GM12878 (cell line): ENCODE measurements around the gene EPHA2.

Experiments
- CHD2 ChIP-seq: IDR thresholded peaks from 2 replicates; pipeline ENCODE4 v1.6.1; 2011; ENCODE audit warnings: low read depth, low read length, improper control_type of control experiment, borderline replicate concordance
- CREB1 ChIP-seq: IDR thresholded peaks from 2 replicates; pipeline ENCODE4 v1.6.1; 2012; ENCODE audit warnings: low read depth, mild to moderate bottlenecking, inconsistent platforms
- ESRRA ChIP-seq: IDR thresholded peaks from 2 replicates; pipeline ENCODE4 v1.6.1; 2012; ENCODE audit warnings: mild to moderate bottlenecking, low read length, improper control_type of control experiment
- FOXK2 ChIP-seq: fragments of 450-650 bp; IDR thresholded peaks from 2 replicates; pipeline ENCODE4 v1.6.1; 2017; ENCODE audit warnings: mild to moderate bottlenecking, moderate library complexity
- GABPA ChIP-seq: IDR thresholded peaks from 2 replicates; pipeline ENCODE4 v1.6.1; 2014; ENCODE audit warnings: antibody characterized with exemption, low read depth, mild to moderate bottlenecking, inconsistent platforms
- MEF2A ChIP-seq: IDR thresholded peaks from 2 replicates; pipeline ENCODE4 v1.6.1; 2011; ENCODE audit warnings: low read depth, mild to moderate bottlenecking, low read length, moderate library complexity; ENCODE audit not compliant: insufficient read depth
- POLR2A ChIP-seq: IDR thresholded peaks from 2 replicates; pipeline ENCODE4 v1.6.1; 2011; ENCODE audit warnings: low read depth, mild to moderate bottlenecking, low read length
- STAT1 ChIP-seq: fragments of 450-650 bp; conservative IDR thresholded peaks from 2 replicates; pipeline ENCODE4 v1.6.1; 2014; ENCODE audit warnings: antibody characterized with exemption, mild to moderate bottlenecking
- TAF1 ChIP-seq: IDR thresholded peaks from 2 replicates; pipeline ENCODE4 v1.6.1; 2011; ENCODE audit warnings: mild to moderate bottlenecking, low read depth, low read length, borderline replicate concordance
- TCF12 ChIP-seq: IDR thresholded peaks from 2 replicates; pipeline ENCODE4 v1.6.1; 2011; ENCODE audit warnings: low read depth, mild to moderate bottlenecking, low read length
- TF ChIP-seq, protein P1 (sequence below): fragments of 450-650 bp; conservative IDR thresholded peaks from 2 replicates; pipeline ENCODE4 v1.6.1; 2017; ENCODE audit warnings: mild to moderate bottlenecking, moderate library complexity
- TF ChIP-seq, protein P2 (sequence below), 3 experiments: IDR thresholded peaks in 2 of 3; conservative IDR thresholded peaks in 1 of 3; 2 replicates each; pipeline ENCODE4 v1.5.1; 2011; ENCODE audit warnings: low read depth in 3 of 3, low read length in 3 of 3, mild to moderate bottlenecking in 3 of 3, control low read depth in 2 of 3, moderate library complexity in 2 of 3, inconsistent platforms in 1 of 3, mixed read lengths in 1 of 3; ENCODE audit not compliant: control insufficient read depth in 2 of 3, insufficient read depth in 1 of 3; ENCODE audit errors: extremely low read depth in 1 of 3
- TF ChIP-seq, protein P3 (sequence below): fragments of 450-650 bp; IDR thresholded peaks from 2 replicates; pipeline ENCODE4 v1.6.1; 2016; ENCODE audit warnings: mild to moderate bottlenecking

DNA sequence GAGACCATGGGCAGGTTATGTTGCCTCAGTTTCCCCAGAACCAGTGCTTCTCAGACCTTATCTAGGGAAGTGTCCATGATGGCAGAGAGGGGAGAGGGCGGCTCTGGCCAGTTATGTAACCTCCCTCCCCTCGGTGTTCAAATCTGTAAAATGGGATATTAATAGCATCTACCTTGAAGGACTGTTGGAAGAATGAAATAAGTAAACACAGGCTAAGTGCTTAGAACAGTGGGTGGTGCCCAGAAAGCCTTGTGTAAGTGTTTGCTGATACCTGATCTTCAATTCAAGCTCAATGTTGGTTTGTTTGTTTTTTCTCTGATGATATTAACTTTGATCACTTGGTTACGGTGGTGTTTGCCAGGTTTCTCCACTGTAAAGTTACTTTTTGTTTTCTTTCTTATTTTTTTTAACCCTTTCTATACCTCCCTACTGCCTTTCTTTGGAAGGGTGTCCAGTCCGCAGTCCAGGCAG, 34.9 kb downstream of the EPHA2 start:
- TF ChIP-seq CREB1, result no peak
- no peak for TF ChIP-seq FOXK2
- no peak for TF ChIP-seq CHD2
- TF ChIP-seq GABPA, result no peak
- TF ChIP-seq TCF12, result no peak
- TF ChIP-seq ESRRA, result no peak
- TF ChIP-seq, protein P1, sequence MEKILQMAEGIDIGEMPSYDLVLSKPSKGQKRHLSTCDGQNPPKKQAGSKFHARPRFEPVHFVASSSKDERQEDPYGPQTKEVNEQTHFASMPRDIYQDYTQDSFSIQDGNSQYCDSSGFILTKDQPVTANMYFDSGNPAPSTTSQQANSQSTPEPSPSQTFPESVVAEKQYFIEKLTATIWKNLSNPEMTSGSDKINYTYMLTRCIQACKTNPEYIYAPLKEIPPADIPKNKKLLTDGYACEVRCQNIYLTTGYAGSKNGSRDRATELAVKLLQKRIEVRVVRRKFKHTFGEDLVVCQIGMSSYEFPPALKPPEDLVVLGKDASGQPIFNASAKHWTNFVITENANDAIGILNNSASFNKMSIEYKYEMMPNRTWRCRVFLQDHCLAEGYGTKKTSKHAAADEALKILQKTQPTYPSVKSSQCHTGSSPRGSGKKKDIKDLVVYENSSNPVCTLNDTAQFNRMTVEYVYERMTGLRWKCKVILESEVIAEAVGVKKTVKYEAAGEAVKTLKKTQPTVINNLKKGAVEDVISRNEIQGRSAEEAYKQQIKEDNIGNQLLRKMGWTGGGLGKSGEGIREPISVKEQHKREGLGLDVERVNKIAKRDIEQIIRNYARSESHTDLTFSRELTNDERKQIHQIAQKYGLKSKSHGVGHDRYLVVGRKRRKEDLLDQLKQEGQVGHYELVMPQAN, result no peak
- no peak for TF ChIP-seq POLR2A
- no peak for TF ChIP-seq MEF2A
- TF ChIP-seq, protein P2, sequence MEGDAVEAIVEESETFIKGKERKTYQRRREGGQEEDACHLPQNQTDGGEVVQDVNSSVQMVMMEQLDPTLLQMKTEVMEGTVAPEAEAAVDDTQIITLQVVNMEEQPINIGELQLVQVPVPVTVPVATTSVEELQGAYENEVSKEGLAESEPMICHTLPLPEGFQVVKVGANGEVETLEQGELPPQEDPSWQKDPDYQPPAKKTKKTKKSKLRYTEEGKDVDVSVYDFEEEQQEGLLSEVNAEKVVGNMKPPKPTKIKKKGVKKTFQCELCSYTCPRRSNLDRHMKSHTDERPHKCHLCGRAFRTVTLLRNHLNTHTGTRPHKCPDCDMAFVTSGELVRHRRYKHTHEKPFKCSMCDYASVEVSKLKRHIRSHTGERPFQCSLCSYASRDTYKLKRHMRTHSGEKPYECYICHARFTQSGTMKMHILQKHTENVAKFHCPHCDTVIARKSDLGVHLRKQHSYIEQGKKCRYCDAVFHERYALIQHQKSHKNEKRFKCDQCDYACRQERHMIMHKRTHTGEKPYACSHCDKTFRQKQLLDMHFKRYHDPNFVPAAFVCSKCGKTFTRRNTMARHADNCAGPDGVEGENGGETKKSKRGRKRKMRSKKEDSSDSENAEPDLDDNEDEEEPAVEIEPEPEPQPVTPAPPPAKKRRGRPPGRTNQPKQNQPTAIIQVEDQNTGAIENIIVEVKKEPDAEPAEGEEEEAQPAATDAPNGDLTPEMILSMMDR (IDR thresholded peaks at IDR 0.05 in 2 of 3, conservative IDR thresholded peaks at IDR 0.05 in 1 of 3; ENCODE audit: control insufficient read depth in 2 of 3, extremely low read depth in 1 of 3, insufficient read depth in 1 of 3, low read depth in 3 of 3, low read length in 3 of 3), result no peak
- no peak for TF ChIP-seq TAF1
- TF ChIP-seq STAT1, result no peak
- TF ChIP-seq, protein P3, sequence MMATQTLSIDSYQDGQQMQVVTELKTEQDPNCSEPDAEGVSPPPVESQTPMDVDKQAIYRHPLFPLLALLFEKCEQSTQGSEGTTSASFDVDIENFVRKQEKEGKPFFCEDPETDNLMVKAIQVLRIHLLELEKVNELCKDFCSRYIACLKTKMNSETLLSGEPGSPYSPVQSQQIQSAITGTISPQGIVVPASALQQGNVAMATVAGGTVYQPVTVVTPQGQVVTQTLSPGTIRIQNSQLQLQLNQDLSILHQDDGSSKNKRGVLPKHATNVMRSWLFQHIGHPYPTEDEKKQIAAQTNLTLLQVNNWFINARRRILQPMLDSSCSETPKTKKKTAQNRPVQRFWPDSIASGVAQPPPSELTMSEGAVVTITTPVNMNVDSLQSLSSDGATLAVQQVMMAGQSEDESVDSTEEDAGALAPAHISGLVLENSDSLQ, result no peak
